T47D (cell line): ENCODE measurements around the gene EEF1AKMT3.
A peak's percentile ranks its signal among the peaks of the same experiment; 100 is the strongest.

ENCODE experiments used
- DNase-seq, 2 experiments: peaks; one replicate each; pipeline versions ENCODE4 v3.0.0 to v3.0.0-alpha.2; 2011 to 2012; ENCODE audit warnings: low read depth in 1 of 2, low spot score in 1 of 2
- JUND ChIP-seq: IDR thresholded peaks from 2 replicates; pipeline ENCODE4 v1.6.1; 2012; ENCODE audit warnings: low read depth
- in situ Hi-C: cut with HindIII; loops from 2 replicates; pipeline ENCODE4 v1.10.0; 2016; ENCODE audit warnings: low sequenced_read_pairs, low pct_unique_long_range_greater_than_20kb

Gene EEF1AKMT3

DNA sequence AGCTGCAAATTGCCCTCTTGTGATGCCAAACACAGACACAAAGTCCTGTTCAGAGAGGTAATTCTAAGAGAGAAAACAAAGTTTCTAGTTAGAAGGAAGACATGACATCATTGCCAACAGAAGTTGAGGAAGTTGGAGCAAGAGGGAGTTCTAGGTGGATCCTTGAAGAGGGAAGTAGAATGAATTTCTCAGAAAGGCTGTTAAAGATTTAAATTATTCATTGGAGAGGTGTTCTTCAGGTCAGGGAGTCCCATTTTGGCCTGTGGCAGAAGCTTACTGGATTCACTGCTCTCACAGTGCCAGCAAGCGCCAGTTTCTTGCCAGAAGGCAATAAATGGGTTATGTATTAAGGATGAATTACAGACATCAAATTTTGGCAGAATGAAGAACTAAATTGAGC is 25.5 kb downstream of the EEF1AKMT3 start:
- TF ChIP-seq JUND, result no peak
- no peak for DNase-seq
- in situ Hi-C loops, result no loop called here

DNA sequence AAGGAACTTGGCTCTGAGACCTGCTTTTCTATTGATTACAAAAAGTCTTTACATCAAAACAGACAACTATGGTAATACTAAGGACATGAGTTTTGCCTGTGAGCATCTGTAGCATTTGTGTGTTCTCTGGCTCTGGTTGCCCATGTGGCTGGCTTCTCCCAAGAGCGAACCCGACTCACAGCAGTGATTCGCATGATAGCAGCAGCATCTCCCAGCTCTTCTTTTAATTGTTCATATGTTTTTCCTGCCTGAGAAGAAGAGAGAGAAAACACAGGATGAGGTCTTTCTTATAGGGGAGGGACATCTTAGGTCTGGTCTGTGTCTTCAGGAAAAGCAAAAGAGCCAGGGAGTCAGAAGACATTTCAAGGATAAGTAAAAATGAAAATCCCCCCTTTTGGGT is 28.6 kb downstream of the EEF1AKMT3 start:
- TF ChIP-seq JUND, result no peak
- in situ Hi-C loops, result no loop called here

DNA sequence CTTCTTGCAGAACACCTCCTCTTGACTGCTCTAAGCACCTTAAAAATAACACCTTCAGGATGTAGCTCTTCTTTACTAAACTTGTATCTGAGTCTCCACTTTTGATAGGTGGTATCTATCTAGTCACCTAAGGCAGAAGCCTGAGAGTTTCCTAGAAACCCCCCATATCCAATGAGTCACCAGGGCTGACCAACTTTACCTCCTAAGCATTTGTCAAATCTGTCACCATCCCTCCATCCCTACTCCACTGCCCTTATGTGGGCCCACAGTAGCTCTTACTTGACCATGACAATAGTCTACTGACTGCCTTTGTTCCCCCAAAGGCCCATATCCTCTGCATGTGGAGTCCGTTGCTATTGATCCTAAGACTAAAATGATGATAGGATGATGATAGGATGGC is 30.2 kb downstream of the EEF1AKMT3 start:
- in situ Hi-C loops, result no loop called here
- DNase-seq, result no peak
- no peak for TF ChIP-seq JUND

More for the DNA sequence above, 28.6 kb downstream of the EEF1AKMT3 start:
- DNase-seq, result no peak

- TF ChIP-seq JUND, result no peak
- in situ Hi-C loops, result no loop called here
- DNase-seq, result peak; percentile 44 to 73
Measured at GRCh38 chr12:57803319-57803893, 31.0 kb downstream of the EEF1AKMT3 start.

GRCh38 chr12:57806677-57807076 is 34.3 kb downstream of the EEF1AKMT3 start:
- TF ChIP-seq JUND, result no peak
- in situ Hi-C loops, result no loop called here
- DNase-seq, result no peak

DNA sequence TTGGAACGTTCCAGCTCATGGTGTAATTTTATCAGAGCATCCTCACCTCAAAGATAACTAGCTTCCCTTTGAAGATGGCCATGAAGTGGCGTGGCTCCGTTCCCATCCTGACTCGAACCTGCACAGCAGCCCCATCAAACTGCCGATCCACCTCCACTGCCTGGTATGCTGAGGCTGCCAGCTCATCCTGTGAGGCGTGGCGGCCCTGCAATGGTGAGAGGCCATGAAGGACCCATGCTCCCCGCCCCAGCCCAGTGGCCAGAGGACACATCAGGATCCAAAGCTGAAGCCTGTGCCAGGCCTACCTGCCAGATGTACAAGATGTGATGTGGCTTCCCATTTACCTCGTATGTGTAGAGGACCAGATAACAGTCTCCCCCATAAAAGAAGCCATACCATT is 34.9 kb downstream of the EEF1AKMT3 start:
- in situ Hi-C loops, result no loop called here
- no peak for TF ChIP-seq JUND
- DNase-seq, result no peak

DNA sequence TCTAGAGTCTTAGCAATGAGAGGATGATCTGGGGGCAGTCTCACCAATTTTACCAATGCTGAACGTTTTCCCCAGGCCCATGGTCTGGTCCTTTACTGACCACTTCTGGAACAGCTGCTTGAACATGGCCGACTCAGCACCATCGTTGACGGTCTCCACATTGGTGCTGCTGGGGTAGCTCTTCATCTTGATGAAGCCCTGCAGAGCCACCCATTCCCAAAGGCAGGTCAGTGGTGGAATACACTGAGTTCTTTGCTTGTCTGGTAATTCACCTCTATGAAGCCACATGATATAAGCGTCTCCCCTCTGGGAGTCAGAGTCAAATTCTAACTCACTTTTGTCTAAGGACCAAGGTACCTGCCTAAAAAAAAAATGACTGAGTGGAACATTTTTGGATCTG is 35.9 kb downstream of the EEF1AKMT3 start:
- in situ Hi-C loops, result no loop called here
- DNase-seq, result no peak
- no peak for TF ChIP-seq JUND

DNA sequence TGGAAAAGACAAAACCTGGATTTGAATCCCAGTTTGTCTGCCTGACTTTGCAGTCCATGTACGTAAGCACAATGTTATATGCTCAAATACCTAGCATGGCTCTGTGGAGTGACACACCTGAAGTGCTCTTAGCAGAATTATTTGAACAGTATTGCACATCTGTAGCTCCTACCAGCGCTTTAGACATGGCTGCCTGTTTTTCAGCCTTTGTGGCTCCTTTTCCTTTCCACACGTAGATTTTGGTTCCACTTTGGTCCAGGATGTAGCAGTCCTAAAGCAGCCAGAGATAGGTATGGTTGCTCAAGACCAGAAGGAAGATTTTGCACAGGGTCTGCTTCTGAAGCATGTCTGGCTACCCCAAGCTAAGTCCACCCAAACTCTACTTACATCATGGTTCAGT is 37.0 kb downstream of the EEF1AKMT3 start:
- TF ChIP-seq JUND, result no peak
- DNase-seq, result no peak
- in situ Hi-C loops, result no loop called here

- DNase-seq, result no peak
- TF ChIP-seq JUND, result no peak
- in situ Hi-C loops, result no loop called here
Measured at GRCh38 chr12:57810450-57810849, 38.0 kb downstream of the EEF1AKMT3 start.

DNA sequence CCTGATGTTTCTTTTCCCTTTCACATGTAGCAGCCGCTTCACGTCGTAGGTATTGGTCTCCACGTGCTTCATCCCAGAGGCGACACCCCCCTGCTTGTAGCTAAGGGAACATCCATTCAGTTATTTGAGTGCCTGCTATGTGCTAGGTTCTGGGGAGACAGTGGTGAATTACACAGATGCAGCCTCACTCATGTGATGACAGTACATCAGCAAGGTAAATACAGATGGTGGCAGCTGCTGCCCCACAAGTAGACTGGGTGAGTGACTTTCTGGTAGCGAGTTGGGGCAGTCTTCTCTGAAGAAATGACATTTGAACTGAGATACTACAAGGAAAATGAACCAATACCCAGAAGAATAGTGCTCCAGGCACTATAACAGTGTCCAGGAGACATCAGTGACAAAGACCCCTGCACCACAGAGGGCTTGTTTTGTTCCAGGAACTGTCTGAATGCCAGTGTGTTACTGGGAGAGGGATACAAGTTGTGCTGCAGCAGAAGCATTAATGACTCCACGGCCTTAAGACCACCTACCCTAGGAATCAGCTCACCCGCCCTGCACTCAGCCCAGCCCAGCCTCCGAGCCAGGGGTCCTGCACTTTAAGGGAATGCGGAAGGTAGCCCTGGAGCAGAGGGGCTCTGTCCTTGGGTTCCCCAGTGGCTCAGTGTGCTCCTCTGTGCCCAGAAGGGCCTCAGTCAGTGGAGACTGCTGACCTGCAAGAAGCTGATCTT is 38.8 kb downstream of the EEF1AKMT3 start:
- TF ChIP-seq JUND, result no peak
- in situ Hi-C loops, result no loop called here
- DNase-seq, result no peak

GRCh38 chr12:57813111-57813970 is 40.9 kb downstream of the EEF1AKMT3 start:
- TF ChIP-seq JUND, result no peak
- no peak for DNase-seq
- in situ Hi-C loops, result no loop called here

DNA sequence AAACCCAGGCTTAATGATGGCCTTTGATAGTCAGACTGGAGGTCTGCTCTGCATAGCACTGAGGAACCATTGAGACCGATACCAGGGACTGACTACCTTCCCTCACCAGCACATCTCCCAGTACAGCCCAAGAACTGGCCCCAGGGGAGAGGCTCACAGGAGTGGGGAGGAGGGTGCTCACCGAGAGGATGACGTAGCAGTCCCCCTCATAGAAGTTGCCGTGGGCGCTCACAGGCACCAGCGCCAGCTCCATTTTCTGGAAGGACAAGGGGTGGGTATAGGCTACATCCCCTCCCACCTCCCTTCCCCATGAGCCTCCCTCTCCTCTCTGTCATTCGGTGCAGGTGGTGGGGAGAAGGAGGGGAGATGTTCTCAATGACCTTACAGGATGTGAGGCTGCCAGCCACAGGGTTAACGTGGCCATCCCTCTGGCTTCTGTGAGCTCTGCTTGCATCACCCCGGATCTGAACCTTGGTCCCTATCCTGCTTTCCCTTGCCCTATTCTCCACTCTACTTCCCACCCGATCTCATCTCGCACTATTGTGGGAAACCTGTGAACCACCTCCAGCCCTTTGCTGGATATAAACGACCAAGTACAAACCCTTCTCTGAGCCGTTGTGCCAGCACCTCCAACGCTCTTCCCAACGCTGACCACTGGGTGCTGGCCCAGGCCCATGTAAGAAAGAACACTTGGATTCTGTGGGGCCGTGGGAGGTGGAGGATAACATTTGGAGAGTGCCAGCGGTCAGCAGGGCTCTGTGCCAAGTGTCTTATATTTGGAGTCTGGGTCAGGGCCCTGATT is 41.8 kb downstream of the EEF1AKMT3 start:
- in situ Hi-C loops, result no loop called here
- DNase-seq, result no peak
- no peak for TF ChIP-seq JUND
